Measurements from ENCODE around the gene TPSD1.

- no peak for TF ChIP-seq CTCF (IDR thresholded peaks at IDR 0.05)
- no peak for TF ChIP-seq EZH2 (IDR thresholded peaks at IDR 0.05; ENCODE audit: borderline replicate concordance, insufficient read depth, low read depth, low read length, poor library complexity, severe bottlenecking)
These were observed 42.5 kb downstream of the TPSD1 start for GRCh38 chr16:1298406-1298805.
